GM12875 (cell line): ENCODE results near the gene DYRK1A.

Experiments
- H3K4me3 ChIP-seq: one replicate; pipeline ENCODE4 v1.5.1; 2011; ENCODE audit warnings: low read depth, low read length, control low read depth
- TF ChIP-seq, protein P1 (sequence below): IDR thresholded peaks from 2 replicates; pipeline ENCODE4 v1.5.1; 2011; ENCODE audit warnings: low read depth, mild to moderate bottlenecking, control low read depth, inconsistent platforms, low read length, moderate library complexity, borderline replicate concordance; ENCODE audit not compliant: insufficient read depth

The DYRK1A gene

DNA sequence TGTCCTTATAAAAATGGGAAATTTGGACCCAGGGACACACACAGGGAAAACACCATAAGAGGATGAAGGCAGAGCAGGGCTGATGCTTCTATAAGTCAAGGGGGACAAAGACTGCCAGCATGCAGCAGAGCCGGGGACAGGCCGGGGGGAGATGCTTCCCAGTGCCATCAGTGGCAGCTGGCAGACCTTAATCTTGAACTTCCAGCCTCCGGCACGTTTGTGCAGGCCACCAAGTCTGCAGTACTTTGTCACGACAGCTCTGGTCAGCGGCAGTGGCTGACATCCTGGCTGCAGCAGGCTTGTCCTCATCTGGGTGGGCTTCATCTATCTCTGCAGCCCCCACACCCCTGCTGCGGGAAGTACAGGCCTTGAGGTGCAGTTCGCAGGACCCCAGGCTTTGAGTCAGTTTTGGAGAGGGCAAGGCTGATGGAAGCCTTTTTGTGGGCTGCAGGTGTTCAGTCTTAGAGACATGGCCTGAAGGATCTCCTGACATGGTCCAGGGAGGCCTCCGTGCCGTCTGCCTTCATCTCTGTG lies 186.0 kb downstream of the DYRK1A start:
- TF ChIP-seq, protein P1, sequence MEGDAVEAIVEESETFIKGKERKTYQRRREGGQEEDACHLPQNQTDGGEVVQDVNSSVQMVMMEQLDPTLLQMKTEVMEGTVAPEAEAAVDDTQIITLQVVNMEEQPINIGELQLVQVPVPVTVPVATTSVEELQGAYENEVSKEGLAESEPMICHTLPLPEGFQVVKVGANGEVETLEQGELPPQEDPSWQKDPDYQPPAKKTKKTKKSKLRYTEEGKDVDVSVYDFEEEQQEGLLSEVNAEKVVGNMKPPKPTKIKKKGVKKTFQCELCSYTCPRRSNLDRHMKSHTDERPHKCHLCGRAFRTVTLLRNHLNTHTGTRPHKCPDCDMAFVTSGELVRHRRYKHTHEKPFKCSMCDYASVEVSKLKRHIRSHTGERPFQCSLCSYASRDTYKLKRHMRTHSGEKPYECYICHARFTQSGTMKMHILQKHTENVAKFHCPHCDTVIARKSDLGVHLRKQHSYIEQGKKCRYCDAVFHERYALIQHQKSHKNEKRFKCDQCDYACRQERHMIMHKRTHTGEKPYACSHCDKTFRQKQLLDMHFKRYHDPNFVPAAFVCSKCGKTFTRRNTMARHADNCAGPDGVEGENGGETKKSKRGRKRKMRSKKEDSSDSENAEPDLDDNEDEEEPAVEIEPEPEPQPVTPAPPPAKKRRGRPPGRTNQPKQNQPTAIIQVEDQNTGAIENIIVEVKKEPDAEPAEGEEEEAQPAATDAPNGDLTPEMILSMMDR: no peak
- no peak overlapping the region for H3K4me3 ChIP-seq

DNA sequence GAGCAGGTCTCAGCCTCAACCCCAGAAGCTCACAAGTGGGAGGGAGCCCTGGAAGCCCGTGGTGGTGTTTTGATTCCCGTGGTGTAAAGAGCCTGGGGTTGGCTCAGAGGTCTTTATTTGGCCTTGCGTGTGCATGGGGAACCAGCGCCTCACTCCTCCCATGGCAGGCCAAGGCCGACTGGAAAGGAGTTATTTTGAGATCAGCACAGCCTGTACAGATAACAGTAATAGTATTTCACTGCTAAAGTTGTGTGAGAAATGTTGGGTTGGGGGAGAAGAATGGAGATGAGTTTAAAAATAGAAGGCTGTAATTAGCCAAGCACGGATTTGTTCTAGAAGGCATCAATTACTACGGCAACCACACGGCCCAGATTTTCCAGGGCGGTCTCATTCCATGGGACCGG lies 186.5 kb downstream of the DYRK1A start:
- TF ChIP-seq, protein P1: no peak
- H3K4me3 ChIP-seq: no peak overlapping the region

DNA sequence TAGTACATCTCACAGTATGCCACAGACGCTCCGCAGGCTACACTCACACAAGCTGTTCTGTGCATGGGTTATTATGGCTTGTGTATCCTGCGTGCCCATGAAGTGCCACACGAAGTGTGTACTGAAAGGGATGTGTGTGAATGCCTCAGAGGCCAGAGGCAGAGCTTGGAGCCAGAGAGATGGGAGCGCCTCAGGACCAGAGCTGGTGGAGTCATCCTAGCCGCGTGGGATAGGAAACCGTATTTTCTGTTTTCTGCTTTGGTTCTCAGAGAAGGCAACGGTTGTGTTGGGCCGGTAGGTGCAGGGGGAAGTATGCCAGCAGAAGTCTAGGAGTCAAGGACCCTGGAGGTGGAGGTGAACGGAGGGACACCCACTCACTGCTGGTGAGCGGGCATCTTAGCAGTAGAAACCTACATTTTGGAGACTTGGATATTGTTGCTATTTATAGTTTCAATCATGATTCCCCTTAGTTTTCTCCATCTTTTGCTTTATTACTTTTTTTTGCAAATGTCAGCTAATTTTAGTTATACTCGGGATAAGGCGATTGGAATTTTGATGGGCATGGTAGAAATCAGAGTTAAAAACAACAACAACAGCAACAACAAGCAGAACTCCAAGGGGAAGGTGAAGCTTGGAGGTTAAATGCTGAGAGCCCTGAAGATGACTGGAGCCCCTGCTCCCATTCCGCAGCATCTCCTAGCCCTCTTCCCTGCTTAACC lies 188.2 kb downstream of the DYRK1A start:
- H3K4me3 ChIP-seq: no peak overlapping the region
- TF ChIP-seq, protein P1: no peak

DNA sequence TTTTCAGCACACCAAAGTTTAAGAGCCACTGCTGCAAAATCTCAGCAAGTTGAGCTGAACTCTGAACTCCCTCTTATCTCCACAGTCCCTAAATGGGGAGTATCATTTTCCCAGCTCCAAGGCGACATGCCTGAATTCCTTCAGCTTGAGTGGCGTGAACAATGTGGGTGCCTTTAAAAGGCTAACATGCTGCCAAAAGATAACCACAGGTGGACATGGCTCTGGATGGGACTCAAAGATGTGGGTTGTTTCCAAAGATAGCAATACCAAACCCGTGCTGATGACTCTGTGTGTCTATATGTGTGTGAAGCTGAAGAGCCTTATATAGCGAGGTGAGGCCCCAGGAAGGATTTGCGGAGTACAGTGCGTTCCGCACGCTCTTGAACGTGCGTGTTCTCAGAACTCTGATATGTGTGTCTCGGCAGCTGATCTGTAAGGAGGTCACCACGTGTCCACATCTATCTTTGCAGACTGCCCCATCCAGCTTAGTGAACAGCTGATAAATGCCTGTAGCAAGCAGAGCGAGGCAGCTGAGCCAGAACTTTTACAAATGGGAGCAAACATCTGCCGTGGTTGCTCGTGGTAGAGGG lies 189.2 kb downstream of the DYRK1A start:
- no peak overlapping the region for H3K4me3 ChIP-seq
- TF ChIP-seq, protein P1: no peak

DNA sequence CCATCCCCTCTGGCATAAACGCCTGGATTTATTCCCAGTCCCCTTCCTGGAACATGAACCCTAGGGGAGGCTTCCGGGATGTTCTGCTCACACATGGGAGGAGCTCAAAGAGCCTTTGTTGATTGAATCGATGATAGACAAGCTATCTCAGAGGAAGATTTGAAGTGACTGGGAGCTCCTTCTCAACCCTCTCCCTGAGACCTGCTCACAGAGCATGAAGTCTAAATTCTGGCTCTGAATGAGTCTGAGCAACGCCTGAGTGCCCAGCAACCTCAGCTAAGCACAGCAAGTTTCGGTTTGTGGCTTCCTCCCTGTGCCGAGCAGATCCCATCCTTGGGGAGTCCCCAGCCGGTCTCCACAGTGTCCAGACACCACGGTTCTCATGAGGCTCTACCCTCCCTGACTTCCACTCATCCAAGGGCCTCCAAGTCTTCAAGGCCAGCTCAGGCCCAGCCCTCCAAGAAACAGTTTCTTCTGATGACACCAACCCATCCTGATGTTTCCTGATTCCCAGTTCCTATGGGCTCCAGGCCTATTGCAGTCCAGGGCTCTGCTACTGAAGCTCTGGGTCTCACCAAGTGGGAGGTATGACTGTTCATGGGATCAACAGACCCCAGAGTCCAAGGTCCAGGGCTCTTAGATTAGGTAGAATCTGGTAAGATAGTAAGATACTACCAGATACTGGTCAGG lies 190.8 kb downstream of the DYRK1A start:
- TF ChIP-seq, protein P1: no peak
- no peak overlapping the region for H3K4me3 ChIP-seq

DNA sequence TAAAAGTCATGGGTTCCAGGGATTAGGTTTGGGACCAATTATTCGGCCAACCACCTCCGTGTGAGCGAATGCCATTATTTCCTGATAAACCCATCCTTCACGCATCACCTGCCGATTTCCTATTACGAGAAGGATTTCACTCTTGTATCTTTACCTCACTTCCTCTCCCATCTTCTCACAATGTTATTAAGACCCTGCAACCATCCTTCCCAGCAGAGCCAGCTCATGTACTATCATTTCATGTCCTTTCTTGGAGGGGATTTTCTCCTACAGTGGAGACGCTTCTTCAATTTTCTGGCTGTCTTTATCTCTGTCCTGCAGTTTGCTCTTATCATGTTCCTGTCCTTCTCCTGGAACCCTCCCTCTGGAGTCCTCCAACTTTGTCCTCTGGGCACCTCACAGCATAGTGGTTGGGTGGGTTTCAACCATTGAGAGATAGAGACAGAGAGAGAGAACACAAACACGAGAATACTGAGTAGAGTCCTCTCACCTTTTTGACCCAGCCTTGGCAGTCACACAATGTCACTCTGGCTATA lies 192.2 kb downstream of the DYRK1A start:
- TF ChIP-seq, protein P1: no peak
- no peak overlapping the region for H3K4me3 ChIP-seq
